Transverse colon (tissue), 4 donors: ENCODE measurements around the gene ACTR1A.

Source experiments
- CTCF ChIP-seq, 5 experiments: fragments of 200-600 bp in 3 of 5; fragments of 450-650 bp in 2 of 5; sonication (generic) in 3 of 5; IDR thresholded peaks; 1 replicate in 2 of 5; 2 replicates in 3 of 5; pipeline ENCODE4 v1.5.1; 2016 to 2017; ENCODE audit warnings: antibody characterized with exemption in 5 of 5, inconsistent platforms in 3 of 5, mild to moderate bottlenecking in 2 of 5, moderate library complexity in 1 of 5
- EP300 ChIP-seq: sonication (generic); formaldehyde crosslinking; IDR thresholded peaks from one replicate; pipeline ENCODE4 v1.6.1; 2017; ENCODE audit warnings: antibody characterized with exemption, low read depth
- POLR2A ChIP-seq: fragments of 450-650 bp; IDR thresholded peaks from one replicate; pipeline ENCODE4 v1.6.1; 2016; ENCODE audit warnings: antibody characterized with exemption, mild to moderate bottlenecking, moderate library complexity
- POLR2AphosphoS5 ChIP-seq, 3 donors: sonication (generic); formaldehyde crosslinking; IDR thresholded peaks; one replicate each; pipeline ENCODE4 v1.6.1; 2016; ENCODE audit warnings: antibody characterized with exemption in 3 of 3

GRCh38 chr10:102527546-102527945, 25.0 kb upstream of the ACTR1A start:
- TF ChIP-seq POLR2A (no peak), CTCF (IDR thresholded peaks at IDR 0.05) (no peak), POLR2AphosphoS5 (IDR thresholded peaks at IDR 0.05) (no peak), EP300 (no peak)
